GM12872 (cell line): Measurements from ENCODE around the gene SLC18A2.
A peak's percentile ranks its signal among the peaks of the same experiment; 100 is the strongest.

Experiments
- TF ChIP-seq, protein P1 (sequence below): IDR thresholded peaks from 3 replicates; pipeline ENCODE4 v1.5.1; 2011; ENCODE audit warnings: low read depth, mild to moderate bottlenecking, low read length, moderate library complexity; ENCODE audit not compliant: insufficient read depth

SLC18A2 gene

DNA sequence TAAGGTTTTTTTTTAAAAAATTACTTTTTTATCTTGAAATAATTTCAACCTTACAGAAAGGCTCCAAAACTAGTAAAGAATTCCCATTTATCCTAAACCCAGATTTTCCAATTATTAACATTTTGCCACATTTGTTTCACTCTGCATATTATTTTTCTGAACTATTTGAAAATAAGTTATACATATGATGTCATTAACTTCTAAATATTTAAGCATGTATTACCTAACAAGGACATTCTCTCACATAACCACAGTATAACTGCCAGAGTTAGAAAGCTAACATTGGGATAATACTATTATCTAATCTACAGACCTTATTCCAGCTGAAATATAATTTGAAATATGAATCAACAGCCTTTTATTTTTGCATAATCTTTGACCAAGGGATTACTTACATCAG is 65.8 kb downstream of the SLC18A2 start:
- TF ChIP-seq, protein P1, sequence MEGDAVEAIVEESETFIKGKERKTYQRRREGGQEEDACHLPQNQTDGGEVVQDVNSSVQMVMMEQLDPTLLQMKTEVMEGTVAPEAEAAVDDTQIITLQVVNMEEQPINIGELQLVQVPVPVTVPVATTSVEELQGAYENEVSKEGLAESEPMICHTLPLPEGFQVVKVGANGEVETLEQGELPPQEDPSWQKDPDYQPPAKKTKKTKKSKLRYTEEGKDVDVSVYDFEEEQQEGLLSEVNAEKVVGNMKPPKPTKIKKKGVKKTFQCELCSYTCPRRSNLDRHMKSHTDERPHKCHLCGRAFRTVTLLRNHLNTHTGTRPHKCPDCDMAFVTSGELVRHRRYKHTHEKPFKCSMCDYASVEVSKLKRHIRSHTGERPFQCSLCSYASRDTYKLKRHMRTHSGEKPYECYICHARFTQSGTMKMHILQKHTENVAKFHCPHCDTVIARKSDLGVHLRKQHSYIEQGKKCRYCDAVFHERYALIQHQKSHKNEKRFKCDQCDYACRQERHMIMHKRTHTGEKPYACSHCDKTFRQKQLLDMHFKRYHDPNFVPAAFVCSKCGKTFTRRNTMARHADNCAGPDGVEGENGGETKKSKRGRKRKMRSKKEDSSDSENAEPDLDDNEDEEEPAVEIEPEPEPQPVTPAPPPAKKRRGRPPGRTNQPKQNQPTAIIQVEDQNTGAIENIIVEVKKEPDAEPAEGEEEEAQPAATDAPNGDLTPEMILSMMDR = no peak

DNA sequence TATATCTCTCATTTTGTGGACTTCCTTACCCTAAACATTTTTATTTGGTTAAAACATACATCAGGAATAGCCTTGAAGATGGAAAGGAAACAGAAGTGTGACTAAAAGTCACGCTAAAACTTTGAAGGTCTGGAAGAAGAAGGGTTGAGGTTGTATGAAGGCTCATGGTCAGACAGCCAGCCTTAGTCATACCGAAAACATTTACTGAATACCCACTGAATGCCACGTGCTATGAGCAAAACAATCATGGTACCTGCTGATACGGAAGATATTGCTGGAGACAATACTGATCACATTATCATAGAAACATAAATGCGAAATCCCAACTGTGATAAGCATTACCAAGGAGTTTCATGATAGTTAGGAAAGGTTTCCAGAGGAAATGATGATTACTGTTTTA is 70.3 kb downstream of the SLC18A2 start:
- TF ChIP-seq, protein P1 = no peak

DNA sequence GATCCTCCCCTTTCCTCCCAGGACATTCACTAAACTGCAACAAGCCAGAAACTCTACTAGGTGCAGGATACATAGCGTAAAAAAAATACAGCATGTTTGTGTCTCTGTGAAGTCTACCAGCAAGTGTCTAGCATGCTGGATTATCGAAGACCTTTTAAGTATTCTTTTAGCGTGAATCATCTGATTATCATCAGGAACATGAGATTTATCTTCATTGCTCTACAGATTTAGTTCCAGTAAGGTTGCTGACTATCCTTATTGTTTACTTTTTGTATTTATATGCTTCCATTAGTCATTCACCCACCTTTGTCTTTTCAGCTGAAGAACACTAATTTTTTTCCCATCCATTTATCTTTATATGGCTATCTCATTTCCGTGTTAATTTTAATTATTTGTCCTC is 71.5 kb downstream of the SLC18A2 start:
- TF ChIP-seq, protein P1 = no peak

DNA sequence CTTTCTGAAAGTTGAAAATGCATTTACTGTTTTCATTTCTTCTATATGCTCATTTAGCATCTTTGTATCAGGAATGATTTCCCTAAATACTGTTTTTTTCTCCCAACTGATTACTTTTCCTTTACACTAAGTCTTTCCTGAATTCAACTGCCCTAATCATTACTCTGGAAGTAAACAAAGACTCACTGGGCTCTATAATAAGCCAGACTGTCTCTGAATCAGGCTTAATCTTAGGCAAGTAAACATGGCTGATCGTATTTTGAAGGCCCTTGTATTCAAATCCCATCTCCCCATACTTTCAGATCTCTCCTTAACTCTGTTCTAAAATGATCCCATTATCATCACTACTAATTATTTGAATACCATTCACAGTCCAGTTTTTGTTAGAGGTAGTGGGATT is 72.7 kb downstream of the SLC18A2 start:
- TF ChIP-seq, protein P1 = no peak

DNA sequence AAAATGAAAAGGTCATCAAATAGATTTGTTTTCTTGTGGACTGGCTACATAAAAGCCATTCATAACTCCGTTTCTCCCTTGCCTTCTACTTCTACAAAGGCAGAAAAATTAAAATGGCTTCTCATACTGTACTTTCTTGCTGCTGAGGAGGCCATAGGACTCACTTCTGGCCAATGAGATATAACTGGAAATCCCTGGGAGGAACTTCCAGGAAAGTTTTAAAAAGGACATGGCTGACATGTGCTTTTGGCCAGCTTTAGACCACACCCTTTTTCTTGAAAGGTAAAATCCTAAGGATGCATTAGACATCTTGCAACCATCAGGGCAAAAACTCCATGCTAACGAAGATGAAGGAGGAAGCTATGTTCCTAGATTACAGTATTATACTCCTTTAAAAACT is 75.8 kb downstream of the SLC18A2 start:
- TF ChIP-seq, protein P1 = no peak

DNA sequence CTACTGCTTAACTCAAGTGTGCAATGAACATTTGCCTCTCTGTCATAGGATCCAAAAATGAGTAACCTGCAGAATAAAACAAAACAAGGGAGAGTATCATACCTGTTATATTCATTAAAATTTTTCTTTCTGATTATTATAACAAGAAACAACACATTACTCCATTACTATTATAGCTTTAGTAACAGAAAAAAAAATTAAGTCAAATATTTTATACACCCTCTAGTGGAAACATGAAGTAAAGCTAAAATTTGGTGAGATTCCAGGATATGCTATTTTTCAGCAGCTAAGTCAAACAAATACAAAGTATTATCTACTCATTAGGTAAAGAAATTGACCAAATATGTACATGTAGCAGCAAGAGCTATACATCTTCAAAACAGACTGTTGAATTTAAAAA is 78.0 kb downstream of the SLC18A2 start:
- TF ChIP-seq, protein P1 = 0 out of 3 replicates have a peak, but pooled peaks have one; percentile 26

DNA sequence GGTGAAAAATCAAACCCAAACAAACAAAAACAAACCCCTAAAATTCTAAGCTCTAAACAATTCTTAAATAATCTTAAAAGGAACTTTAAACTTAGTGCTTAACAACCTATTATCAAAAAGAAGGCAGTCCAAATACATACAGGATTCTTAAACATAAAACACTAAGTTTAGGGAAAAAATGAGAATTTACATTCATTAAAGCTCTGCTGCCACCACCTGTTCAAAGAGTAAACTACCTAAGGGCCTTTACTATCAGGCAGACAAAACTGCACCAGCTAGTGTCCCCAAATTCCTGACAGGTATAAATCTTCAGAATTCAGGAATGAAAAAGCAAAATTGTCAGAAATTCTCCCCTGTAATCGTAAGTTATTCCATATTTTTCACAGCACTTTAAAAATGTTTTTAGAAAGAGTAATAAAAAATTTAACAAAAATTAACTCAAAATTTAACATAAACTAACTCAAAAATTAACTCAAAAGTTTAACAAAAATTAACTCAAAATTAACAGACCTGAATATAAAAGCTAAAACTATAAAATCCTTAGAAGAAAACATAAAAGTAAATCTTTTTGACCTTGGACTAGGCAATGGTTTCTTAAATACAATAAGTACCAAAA is 79.2 kb downstream of the SLC18A2 start:
- TF ChIP-seq, protein P1 = peak; percentile 59; the same call in 2 of the 3 replicates
